HEK293 (cell line): Measurements from ENCODE around the gene SELENOS.

Experiments used
- TCF7L2 ChIP-seq: IDR thresholded peaks from 2 replicates; pipeline ENCODE4 v1.6.1; 2011; ENCODE audit warnings: low read depth, mild to moderate bottlenecking, inconsistent platforms, low read length, moderate library complexity, borderline replicate concordance
- ZNF121 ChIP-seq: fragments of 450-650 bp; formaldehyde crosslinking; IDR thresholded peaks from 2 replicates; pipeline ENCODE4 v1.5.1; 2016; ENCODE audit warnings: missing biosample characterization, missing genetic modification characterization
- TF ChIP-seq, protein P1 (sequence below): sonication (generic); formaldehyde crosslinking; IDR thresholded peaks from 2 replicates; pipeline ENCODE4 v1.8.1; 2022; ENCODE audit warnings: mild to moderate bottlenecking, moderate library complexity, missing genetic modification reagents

DNA sequence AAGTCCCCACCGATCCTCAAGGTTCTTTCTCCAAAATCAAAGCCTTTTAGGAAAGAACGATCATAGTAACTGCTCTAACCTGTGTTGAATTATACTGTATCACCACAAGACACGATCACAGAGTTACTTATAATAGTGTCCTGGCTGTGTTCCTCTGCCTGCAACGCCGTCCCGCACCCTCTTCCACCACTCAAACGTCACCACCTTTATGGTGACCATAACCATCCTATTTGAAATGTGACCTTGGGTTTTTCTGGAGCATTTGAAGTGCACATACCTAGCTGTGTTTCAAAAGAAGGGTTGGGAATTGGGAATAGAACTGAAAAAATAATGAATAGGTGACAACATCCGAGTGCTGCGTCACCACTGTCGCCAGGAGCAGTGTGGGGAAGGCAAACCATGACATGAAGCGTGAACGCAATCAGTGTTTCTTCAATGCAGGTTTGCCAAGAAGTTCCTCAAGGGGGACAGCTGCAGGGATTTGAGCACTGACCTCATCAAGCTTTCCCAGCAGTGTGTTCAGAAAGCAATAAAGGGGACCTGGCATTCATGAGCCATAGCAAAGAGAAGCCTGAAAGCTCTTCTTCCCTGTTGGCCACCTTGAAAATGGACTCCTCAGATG, 769 bp upstream of the SELENOS start:
- TF ChIP-seq, protein P1, sequence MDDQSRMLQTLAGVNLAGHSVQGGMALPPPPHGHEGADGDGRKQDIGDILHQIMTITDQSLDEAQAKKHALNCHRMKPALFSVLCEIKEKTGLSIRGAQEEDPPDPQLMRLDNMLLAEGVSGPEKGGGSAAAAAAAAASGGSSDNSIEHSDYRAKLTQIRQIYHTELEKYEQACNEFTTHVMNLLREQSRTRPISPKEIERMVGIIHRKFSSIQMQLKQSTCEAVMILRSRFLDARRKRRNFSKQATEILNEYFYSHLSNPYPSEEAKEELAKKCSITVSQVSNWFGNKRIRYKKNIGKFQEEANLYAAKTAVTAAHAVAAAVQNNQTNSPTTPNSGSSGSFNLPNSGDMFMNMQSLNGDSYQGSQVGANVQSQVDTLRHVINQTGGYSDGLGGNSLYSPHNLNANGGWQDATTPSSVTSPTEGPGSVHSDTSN (CRISPR knock-in tag), result no peak
- TF ChIP-seq TCF7L2, result no peak
- TF ChIP-seq ZNF121 (tag by site-specific recombination), result no peak
